ENCODE measurements around the gene SLC5A3.

GRCh38 chr21:34042735-34043134 is 30.6 kb upstream of the SLC5A3 start:
- TF ChIP-seq CTCF (IDR thresholded peaks at IDR 0.05; ENCODE audit: control extremely low read depth in 1 of 3, insufficient read depth in 1 of 3, low read depth in 1 of 3, low read length in 3 of 3) (no peak), HDAC6 (IDR thresholded peaks at IDR 0.05; ENCODE audit: low read depth, low read length) (no peak), POLR2AphosphoS5 (IDR thresholded peaks at IDR 0.05; ENCODE audit: low read depth, low read length) (no peak), TCF12 (IDR thresholded peaks at IDR 0.05; ENCODE audit: low read depth, low read length) (no peak), CHD1 (IDR thresholded peaks at IDR 0.05; ENCODE audit: low read depth, low read length) (no peak), POLR2A (IDR thresholded peaks at IDR 0.05; ENCODE audit: control extremely low read depth in 1 of 2, low read depth in 2 of 2, low read length in 2 of 2) (no peak), EZH2 (IDR thresholded peaks at IDR 0.05; ENCODE audit: low read depth, low read length, severe bottlenecking) (no peak), CEBPB (IDR thresholded peaks at IDR 0.05; ENCODE audit: low read depth, low read length) (no peak)
